Measurements from ENCODE around the gene NADK.
A peak's percentile ranks its signal among the peaks of the same experiment; 100 is the strongest.

Gene NADK

GRCh38 chr1:1777950-1778662, at the start of gene NADK:
Gene NADK, minus strand, starts transcription at chr1:1778470. Its CDS starts 13,064 bp downstream, at chr1:1765406.
- DNase-seq: peak; percentile 47

GRCh38 chr1:1827089-1827848, 49.0 kb upstream of the NADK start:
- no peak for DNase-seq

- no peak for DNase-seq
These were observed 48.3 kb upstream of the NADK start for GRCh38 chr1:1826356-1827088.

GRCh38 chr1:1825217-1825616, 46.9 kb upstream of the NADK start:
- no peak for DNase-seq

- no peak for DNase-seq
These were observed 41.5 kb upstream of the NADK start for GRCh38 chr1:1819762-1820161.

GRCh38 chr1:1817221-1817620, 39.0 kb upstream of the NADK start:
- no peak for DNase-seq

- no peak for DNase-seq
These were observed 37.5 kb upstream of the NADK start for GRCh38 chr1:1815606-1816281.

- DNase-seq: no peak
These were observed 31.2 kb upstream of the NADK start for GRCh38 chr1:1809489-1809888.

GRCh38 chr1:1808206-1808605, 29.9 kb upstream of the NADK start:
- DNase-seq: no peak

- DNase-seq: no peak
These were observed 28.6 kb upstream of the NADK start for GRCh38 chr1:1806890-1807289.

GRCh38 chr1:1804301-1804700, 26.0 kb upstream of the NADK start:
- no peak for DNase-seq

- no peak for DNase-seq
These were observed 24.6 kb upstream of the NADK start for GRCh38 chr1:1802871-1803270.

GRCh38 chr1:1799716-1800115, 21.4 kb upstream of the NADK start:
- DNase-seq: no peak

GRCh38 chr1:1797731-1798341, 19.6 kb upstream of the NADK start:
- DNase-seq: no peak

GRCh38 chr1:1796466-1796865, 18.2 kb upstream of the NADK start:
- no peak for DNase-seq

- DNase-seq: no peak
These were observed 16.7 kb upstream of the NADK start for GRCh38 chr1:1794999-1795398.

GRCh38 chr1:1793481-1794244, 15.4 kb upstream of the NADK start:
- DNase-seq: no peak

- no peak for DNase-seq
These were observed 10.6 kb upstream of the NADK start for GRCh38 chr1:1788646-1789431.

- no peak for DNase-seq
These were observed 9.9 kb upstream of the NADK start for GRCh38 chr1:1788136-1788535.

- no peak for DNase-seq
These were observed 8.8 kb upstream of the NADK start for GRCh38 chr1:1786836-1787605.

Data from DMS153 (cell line).